ENCODE results near the gene GABRP.
"Not testable (repeated sequence)": the region's sequence is repeated elsewhere in the genome, so short reads cannot be mapped to it uniquely, and the experiment has no call there.

GABRP gene

DNA sequence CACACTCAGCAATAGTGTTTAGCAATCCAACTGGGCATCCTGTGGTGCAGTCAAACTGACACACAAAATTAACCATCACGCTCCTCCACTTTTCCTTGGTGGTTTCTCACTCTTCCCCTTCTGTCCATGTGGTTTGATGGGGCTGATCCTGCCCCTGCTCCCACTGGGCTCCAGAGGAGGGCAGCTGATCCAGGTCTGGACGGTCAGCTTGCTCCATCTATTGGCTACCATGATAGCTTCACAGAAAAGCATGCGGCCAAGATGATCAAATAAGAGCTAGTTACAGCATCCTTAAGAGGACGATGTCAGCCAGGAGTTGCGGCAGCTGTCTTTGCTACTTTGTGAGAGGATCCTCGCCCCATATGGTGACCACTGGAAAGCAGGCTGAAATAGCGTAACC lies 48.7 kb downstream of the GABRP start:
- TF ChIP-seq, protein P1, sequence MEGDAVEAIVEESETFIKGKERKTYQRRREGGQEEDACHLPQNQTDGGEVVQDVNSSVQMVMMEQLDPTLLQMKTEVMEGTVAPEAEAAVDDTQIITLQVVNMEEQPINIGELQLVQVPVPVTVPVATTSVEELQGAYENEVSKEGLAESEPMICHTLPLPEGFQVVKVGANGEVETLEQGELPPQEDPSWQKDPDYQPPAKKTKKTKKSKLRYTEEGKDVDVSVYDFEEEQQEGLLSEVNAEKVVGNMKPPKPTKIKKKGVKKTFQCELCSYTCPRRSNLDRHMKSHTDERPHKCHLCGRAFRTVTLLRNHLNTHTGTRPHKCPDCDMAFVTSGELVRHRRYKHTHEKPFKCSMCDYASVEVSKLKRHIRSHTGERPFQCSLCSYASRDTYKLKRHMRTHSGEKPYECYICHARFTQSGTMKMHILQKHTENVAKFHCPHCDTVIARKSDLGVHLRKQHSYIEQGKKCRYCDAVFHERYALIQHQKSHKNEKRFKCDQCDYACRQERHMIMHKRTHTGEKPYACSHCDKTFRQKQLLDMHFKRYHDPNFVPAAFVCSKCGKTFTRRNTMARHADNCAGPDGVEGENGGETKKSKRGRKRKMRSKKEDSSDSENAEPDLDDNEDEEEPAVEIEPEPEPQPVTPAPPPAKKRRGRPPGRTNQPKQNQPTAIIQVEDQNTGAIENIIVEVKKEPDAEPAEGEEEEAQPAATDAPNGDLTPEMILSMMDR (IDR thresholded peaks at IDR 0.05; ENCODE audit: low read depth, low read length) = no peak

DNA sequence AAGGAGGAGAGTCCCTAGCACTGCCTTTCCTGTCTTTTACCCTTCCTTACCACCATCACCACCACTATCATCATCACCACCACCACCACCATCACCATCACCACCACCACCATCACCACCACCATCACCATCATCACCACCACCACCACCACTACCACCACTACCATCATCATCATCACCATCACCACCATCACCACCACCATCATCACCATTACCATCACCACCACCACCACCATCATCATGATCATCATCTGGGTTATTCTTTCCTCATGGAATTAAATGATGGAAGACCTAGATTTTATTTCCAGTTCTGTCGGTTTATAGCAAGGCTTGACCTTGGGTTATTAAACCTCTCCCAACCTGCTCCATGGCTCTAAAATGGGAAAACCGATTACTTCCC lies 50.5 kb downstream of the GABRP start:
- DNase-seq (ENCODE audit: low read depth in 2 of 2); H3K4me3 ChIP-seq (replicated peaks in 1 of 2; ENCODE audit: low read depth in 2 of 2, low read length in 2 of 2): not testable (repeated sequence)

More for the DNA sequence above, 48.7 kb downstream of the GABRP start:
- no peak overlapping the region for H3K4me3 ChIP-seq (replicated peaks in 1 of 2; ENCODE audit: low read depth in 2 of 2, low read length in 2 of 2)
- no peak for DNase-seq (ENCODE audit: low read depth in 2 of 2)

DNA sequence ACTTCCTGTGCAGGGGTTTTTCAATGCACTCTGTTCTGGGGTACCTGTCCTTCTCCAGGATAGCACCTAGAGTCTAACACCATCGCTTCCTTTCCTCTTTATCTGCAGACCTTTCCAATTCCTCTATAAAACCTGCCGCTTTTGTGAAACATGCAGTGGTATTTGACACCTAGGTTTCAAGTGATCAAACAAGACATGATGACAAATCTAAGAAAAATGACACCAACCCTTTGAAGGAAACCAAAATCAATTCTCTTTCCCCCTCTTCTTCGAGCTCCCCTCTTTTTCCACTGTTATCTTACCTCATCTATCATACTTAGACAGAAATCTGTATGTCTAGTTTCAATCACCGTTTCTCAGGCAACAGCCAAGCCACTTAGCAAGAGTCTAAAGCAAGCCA lies 52.7 kb downstream of the GABRP start:
- DNase-seq (ENCODE audit: low read depth in 2 of 2) = no peak
- TF ChIP-seq, protein P1 (IDR thresholded peaks at IDR 0.05; ENCODE audit: low read depth, low read length) = no peak

DNA sequence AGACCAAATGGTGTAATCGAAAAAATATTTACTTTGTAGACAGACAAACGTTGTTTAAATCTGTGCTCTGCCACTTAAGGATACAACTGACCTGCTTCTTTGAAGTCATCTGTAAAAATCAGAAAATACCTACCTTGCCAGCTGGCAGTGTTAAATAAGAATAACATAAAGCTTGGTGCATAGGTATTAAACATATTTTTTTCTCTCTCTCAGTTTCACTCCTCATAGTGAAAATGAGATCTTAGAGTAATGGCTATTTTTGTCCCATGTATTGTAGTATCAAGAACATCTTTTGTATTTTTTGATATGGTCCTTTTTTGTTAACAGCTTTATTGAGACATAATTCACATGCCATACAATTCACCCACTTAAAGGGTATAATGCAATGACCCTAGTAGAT lies 60.3 kb downstream of the GABRP start:
- TF ChIP-seq, protein P1 (IDR thresholded peaks at IDR 0.05; ENCODE audit: low read depth, low read length) = no peak
- H3K4me3 ChIP-seq (replicated peaks in 1 of 2; ENCODE audit: low read depth in 2 of 2, low read length in 2 of 2) = no peak overlapping the region
- no peak for DNase-seq (ENCODE audit: low read depth in 2 of 2)

More for the DNA sequence above, 52.7 kb downstream of the GABRP start:
- no peak overlapping the region for H3K4me3 ChIP-seq (replicated peaks in 1 of 2; ENCODE audit: low read depth in 2 of 2, low read length in 2 of 2)

DNA sequence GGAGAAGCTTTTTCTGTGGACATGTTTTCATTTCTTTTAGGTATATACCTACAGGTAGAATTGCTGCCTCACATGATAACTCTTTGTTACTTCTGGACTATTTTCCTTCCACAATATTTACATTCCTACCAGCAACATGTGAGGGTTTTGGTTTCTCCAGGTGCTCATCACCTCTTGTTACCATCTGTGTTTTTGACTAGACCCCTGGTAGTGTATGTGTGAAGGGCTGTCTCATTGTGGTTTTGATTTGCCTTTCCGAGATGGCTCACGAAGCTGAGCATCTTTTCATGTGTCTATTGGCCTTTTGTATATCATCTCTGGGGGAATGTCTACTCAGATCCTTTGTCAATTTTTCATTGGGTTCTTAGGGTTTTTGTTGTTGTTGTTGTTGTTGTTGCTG lies 61.1 kb downstream of the GABRP start:
- no peak overlapping the region for H3K4me3 ChIP-seq (replicated peaks in 1 of 2; ENCODE audit: low read depth in 2 of 2, low read length in 2 of 2)
- DNase-seq (ENCODE audit: low read depth in 2 of 2) = no peak
- TF ChIP-seq, protein P1 (IDR thresholded peaks at IDR 0.05; ENCODE audit: low read depth, low read length) = no peak

DNA sequence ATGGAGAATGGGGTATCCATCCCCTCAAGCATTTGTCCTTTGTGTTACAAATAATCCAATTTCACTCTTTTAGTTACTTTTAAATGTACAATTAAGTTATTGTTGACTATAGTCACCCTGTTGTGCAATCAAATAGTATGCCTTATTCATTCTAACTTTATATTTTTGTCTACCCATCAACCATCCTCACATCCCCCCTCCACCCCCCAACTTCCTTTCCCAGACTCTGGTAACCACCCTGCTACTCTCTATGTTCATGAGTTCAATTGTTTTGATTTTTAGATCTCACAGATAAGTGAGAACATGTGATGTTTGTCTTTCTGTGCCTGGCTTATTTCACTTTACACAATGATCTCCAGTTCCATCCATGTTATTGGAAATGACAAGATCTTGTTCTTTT lies 62.9 kb downstream of the GABRP start:
- no peak overlapping the region for H3K4me3 ChIP-seq (replicated peaks in 1 of 2; ENCODE audit: low read depth in 2 of 2, low read length in 2 of 2)
- DNase-seq (ENCODE audit: low read depth in 2 of 2) = peak in 1 of 2 donors; percentile 62
- TF ChIP-seq, protein P1 (IDR thresholded peaks at IDR 0.05; ENCODE audit: low read depth, low read length) = no peak

DNA sequence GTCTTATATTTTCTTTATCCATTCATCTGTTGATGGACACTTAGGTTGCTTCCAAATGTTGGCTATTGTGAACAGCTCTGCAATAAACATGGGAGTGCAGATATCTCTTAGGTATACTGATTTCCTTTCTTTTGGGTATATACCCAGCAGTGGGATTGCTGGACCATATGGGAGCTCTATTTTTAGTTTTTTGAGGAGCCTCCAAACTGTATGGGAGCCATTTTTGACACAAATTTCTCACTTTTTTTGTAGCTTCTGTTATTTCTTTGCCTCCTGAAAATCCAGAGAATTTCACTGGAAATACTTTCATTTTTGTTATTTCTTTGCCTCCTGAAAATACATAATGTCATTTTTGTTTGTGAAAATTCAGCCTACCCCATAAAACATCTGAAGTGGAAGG lies 63.3 kb downstream of the GABRP start:
- TF ChIP-seq, protein P1 (IDR thresholded peaks at IDR 0.05; ENCODE audit: low read depth, low read length) = no peak
- H3K4me3 ChIP-seq (replicated peaks in 1 of 2; ENCODE audit: low read depth in 2 of 2, low read length in 2 of 2) = no peak overlapping the region
- DNase-seq (ENCODE audit: low read depth in 2 of 2) = no peak

All from cardiac fibroblast (primary cell).